GM12891 (cell line): ENCODE results near the gene SYNE1.

Experiments
- PAX5 ChIP-seq: IDR thresholded peaks from 2 replicates; pipeline ENCODE4 v1.6.1; 2011; ENCODE audit warnings: low read length, moderate library complexity, mild to moderate bottlenecking; ENCODE audit not compliant: insufficient read depth, severe bottlenecking
- POLR2A ChIP-seq: IDR thresholded peaks from 2 replicates; pipeline ENCODE4 v1.6.1; 2011; ENCODE audit warnings: low read depth, low read length, control low read depth
- POLR2AphosphoS5 ChIP-seq: IDR thresholded peaks from 2 replicates; pipeline ENCODE4 v1.6.1; 2011; ENCODE audit warnings: low read depth, low read length, control low read depth
- SPI1 ChIP-seq: IDR thresholded peaks from 2 replicates; pipeline ENCODE4 v1.6.1; 2011; ENCODE audit warnings: low read depth, low read length, control low read depth
- TAF1 ChIP-seq: IDR thresholded peaks from 2 replicates; pipeline ENCODE4 v1.6.1; 2011; ENCODE audit warnings: low read depth, low read length, control low read depth

DNA sequence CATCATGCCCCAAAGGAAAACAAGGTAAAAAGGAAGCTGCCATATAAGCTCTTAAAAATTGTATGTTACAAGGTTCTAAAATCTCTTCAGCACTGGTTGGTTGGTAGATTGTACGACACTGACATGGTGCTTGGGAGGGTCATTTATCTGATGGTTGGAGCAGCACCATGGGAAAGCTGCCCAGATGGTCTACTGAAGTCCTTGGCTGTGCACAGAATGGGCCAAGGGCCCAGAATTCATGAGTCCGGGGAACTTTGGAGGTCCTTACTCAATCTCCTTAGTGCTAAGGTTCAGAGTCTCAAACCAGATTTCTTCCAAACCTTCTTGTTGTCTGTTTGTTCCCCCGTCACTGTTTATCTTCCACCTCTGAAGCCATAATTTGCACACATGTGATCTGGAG, 515.3 kb downstream of the SYNE1 start:
- no peak for TF ChIP-seq POLR2A
- no peak for TF ChIP-seq POLR2AphosphoS5
- no peak for TF ChIP-seq SPI1
- no peak for TF ChIP-seq TAF1
- TF ChIP-seq PAX5 = no peak
